Lung (tissue), 12 donors: Measurements from ENCODE around the gene SLCO3A1. TPM values are rescaled to one million over a fixed set of nuclear protein-coding genes. Genes with fewer than 3 reads are reported as not detected.
A peak's percentile ranks its signal among the peaks of the same experiment; 100 is the strongest.

Experiments
- ATAC-seq: fragments of 200-7000 bp; cut with Tn5 transposase; one replicate; pipeline ENCODE4 v1.9.1; 2020; ENCODE audit warnings: moderate number of reproducible peaks; ENCODE audit not compliant: insufficient read depth, low FRiP score
- DNase-seq, 3 donors: peaks; one replicate each; pipeline ENCODE4 v3.0.0-alpha.2; 2013 to 2017
- H3K27ac ChIP-seq, 2 donors: one replicate each; pipeline ENCODE4 v1.5.1; 2013; ENCODE audit warnings: mild to moderate bottlenecking in 2 of 2, moderate library complexity in 2 of 2, control low read depth in 1 of 2, inconsistent platforms in 1 of 2, low read depth in 1 of 2, low read length in 1 of 2
- H3K27me3 ChIP-seq, 3 donors: one replicate each; pipeline ENCODE4 v1.5.1; 2013; ENCODE audit warnings: low read length in 2 of 3; ENCODE audit not compliant: control insufficient read depth in 3 of 3, insufficient read depth in 3 of 3
- H3K36me3 ChIP-seq, 4 donors: one replicate each; pipeline ENCODE4 v1.5.1; 2013; ENCODE audit warnings: low read length in 4 of 4, mild to moderate bottlenecking in 1 of 4, moderate library complexity in 1 of 4; ENCODE audit not compliant: control insufficient read depth in 4 of 4, insufficient read depth in 4 of 4
- H3K4me1 ChIP-seq, 5 donors: one replicate each; pipeline ENCODE4 v1.5.1; 2013; ENCODE audit warnings: low read length in 5 of 5, mild to moderate bottlenecking in 2 of 5, moderate library complexity in 1 of 5; ENCODE audit not compliant: control insufficient read depth in 5 of 5, insufficient read depth in 5 of 5
- H3K4me3 ChIP-seq: one replicate; pipeline ENCODE4 v1.5.1; 2013; ENCODE audit warnings: mild to moderate bottlenecking, control low read depth, moderate library complexity
- H3K9ac ChIP-seq, 2 donors: one replicate each; pipeline ENCODE4 v1.5.1; 2013; ENCODE audit warnings: low read length in 2 of 2, control low read depth in 1 of 2; ENCODE audit not compliant: insufficient read depth in 1 of 2
- H3K9me3 ChIP-seq, 4 donors: one replicate each; pipeline ENCODE4 v1.5.1; 2013; ENCODE audit warnings: low read length in 3 of 4, mild to moderate bottlenecking in 1 of 4, moderate library complexity in 1 of 4; ENCODE audit not compliant: control insufficient read depth in 4 of 4, insufficient read depth in 3 of 4
- WGBS, 2 donors: extraction: QIAGEN DNeasy Blood & Tissue Kit; methylation state at CpG; one replicate each; pipeline ENCODE4 v1.1.7; 2013; 5-methylcytosine and 5-hydroxymethylcytosine counted together
- polyA plus RNA-seq, 2 donors: library from polyadenylated mRNA; stranded (reverse); fragments of 200-250 nt; gene quantifications; one replicate each; pipeline ENCODE4 v1.2.1, GENCODE V29; 2013
- total RNA-seq, 2 donors: library from RNA; depleted of rRNA in 1 of 2; stranded (reverse); fragments of >200 nt in 1 of 2; gene quantifications; one replicate each; pipeline ENCODE4 v1.2.1, GENCODE V29; 2014 to 2021
- TF ChIP-seq, protein P1 (sequence below): IDR thresholded peaks from 2 replicates; pipeline ENCODE4 v1.5.1; 2012; ENCODE audit warnings: mild to moderate bottlenecking; ENCODE audit errors: control extremely low read depth, extremely low read depth
- donor health status: control.
- donor health status: control.
- donor health status: Bipolar disorder and iron deficiency.
- donor health status: healthy.
- donor health status: DM: yes; HTN: yes; CAD: no.

SLCO3A1 gene
- total and polyA plus RNA-seq, 4 donors: 20.5 to 56.3 (median 33.5) TPM

DNA sequence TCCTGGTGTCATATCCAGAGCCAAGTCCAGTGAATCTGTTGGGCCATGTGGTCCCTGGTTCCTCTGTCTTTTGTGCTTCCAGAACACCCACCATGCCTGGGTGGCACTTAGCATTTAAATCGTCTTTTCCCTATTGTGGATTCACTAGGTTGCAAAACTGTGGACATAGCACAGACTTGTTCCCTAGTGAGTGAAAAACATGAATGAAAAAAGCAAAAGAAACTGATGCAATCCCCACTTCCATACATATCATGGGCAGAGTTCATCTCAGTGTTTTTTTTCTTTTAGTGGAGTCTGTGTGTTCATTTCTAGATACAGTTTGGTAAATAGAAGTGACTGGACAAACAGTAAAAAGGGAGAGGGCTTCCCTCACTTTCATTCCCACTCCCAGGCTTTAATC lies 170.5 kb downstream of the SLCO3A1 start:
- Histone ChIP-seq H3K4me3 (no peak overlapping the region), H3K36me3 (no peaks in the 10 kb centered on the region), H3K9me3 (no peaks in the 10 kb centered on the region), H3K9ac (no peak overlapping the region), H3K27me3 (no peaks in the 10 kb centered on the region), H3K4me1 (peaks cover 3 to 22% (median 18%) of the 10 kb centered on the region in 5 donors), H3K27ac (no peak overlapping the region)
- no peak for ATAC-seq
- DNase-seq: no peak
- 78 to 85% methylated on average over 1 of the region's 1 CpG for WGBS, 2 donors
- TF ChIP-seq, protein P1, sequence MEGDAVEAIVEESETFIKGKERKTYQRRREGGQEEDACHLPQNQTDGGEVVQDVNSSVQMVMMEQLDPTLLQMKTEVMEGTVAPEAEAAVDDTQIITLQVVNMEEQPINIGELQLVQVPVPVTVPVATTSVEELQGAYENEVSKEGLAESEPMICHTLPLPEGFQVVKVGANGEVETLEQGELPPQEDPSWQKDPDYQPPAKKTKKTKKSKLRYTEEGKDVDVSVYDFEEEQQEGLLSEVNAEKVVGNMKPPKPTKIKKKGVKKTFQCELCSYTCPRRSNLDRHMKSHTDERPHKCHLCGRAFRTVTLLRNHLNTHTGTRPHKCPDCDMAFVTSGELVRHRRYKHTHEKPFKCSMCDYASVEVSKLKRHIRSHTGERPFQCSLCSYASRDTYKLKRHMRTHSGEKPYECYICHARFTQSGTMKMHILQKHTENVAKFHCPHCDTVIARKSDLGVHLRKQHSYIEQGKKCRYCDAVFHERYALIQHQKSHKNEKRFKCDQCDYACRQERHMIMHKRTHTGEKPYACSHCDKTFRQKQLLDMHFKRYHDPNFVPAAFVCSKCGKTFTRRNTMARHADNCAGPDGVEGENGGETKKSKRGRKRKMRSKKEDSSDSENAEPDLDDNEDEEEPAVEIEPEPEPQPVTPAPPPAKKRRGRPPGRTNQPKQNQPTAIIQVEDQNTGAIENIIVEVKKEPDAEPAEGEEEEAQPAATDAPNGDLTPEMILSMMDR: no peak

DNA sequence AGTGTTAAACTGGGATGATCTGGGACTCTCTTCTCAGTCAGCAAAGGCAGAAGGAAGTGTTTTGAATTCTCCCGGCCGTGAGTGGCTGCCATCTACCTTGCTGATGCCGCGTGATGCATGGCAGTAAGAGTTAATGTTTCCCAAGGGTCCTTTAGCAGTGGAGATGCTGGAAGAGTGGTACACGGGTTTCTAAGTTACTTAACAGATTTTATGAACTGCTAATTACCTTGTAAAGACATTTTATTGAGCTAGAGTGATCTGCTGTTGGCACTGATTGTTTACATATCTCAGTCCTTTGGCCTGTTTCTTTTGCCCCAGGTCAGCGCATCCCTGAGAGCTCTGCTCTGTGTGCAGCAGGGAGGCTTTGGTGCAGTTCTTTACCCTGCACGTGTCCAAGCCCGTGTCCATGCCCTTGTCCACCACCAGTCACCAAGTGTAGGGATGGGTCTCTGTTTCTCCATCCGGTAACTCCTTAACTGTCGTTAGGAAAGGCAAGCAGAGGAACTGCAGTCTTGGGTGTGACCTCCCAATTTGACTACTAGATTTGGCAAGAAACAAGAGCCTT lies 172.3 kb downstream of the SLCO3A1 start:
- H3K27ac ChIP-seq: no peak overlapping the region
- no peaks in the 10 kb centered on the region for H3K9me3 ChIP-seq
- no peak overlapping the region for H3K4me3 ChIP-seq
- TF ChIP-seq, protein P1: no peak
- no peak for ATAC-seq
- no peaks in the 10 kb centered on the region for H3K36me3 ChIP-seq
- H3K27me3 ChIP-seq: no peaks in the 10 kb centered on the region
- no peak overlapping the region for H3K9ac ChIP-seq
- peaks cover 6 to 39% (median 15%) of the 10 kb centered on the region in 5 donors for H3K4me1 ChIP-seq
- DNase-seq: no peak
- WGBS, 2 donors: 83 to 87% methylated on average over 10 of the region's 10 CpGs

DNA sequence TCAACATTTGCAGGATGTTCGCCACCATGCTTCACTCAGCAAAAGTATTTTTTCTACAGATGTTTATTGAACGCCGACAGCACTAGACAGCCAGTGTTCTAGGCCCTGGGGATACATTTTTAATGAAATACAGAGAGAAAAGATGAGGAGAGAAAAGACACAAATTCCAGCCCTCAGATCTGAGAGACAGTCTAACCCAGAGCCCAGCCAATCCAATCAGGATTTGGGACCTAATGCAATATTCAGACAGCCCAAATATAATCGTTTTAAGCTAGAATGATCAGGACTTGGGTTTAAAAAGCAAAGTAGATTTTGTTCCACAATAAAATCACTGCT lies 174.8 kb downstream of the SLCO3A1 start:
- Histone ChIP-seq H3K9me3 (no peaks in the 10 kb centered on the region), H3K36me3 (no peaks in the 10 kb centered on the region), H3K4me3 (no peak overlapping the region), H3K4me1 (peaks cover 6 to 42% (median 13%) of the 10 kb centered on the region in 5 donors), H3K27me3 (no peaks in the 10 kb centered on the region), H3K27ac (peak overlapping the region in 1 of 2 donors; percentile 67), H3K9ac (no peak overlapping the region)
- TF ChIP-seq, protein P1: no peak
- WGBS, 2 donors: 68 to 76% methylated on average over 4 of the region's 4 CpGs
- ATAC-seq (no peak), DNase-seq (no peak)

DNA sequence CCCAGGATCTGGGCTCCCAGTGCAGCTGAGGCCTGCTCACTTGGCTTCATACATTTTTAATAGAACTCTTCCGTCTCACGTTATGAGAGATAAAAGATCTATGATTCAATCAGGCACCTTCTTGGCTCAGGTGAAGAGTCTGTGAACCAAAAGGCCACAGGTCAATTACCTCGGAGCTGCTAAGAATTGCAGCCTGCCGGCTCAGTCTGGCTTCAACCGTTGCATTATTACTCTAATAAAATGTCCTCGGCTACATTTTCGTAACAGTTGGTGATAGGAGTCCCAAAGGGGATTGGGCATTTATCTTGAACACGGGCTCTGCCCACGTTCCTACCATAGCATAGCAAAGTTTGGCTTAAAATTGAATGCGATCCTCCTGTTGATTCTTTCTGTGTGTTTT lies 176.3 kb downstream of the SLCO3A1 start:
- H3K27me3 ChIP-seq: no peaks in the 10 kb centered on the region
- DNase-seq (no peak), ATAC-seq (no peak)
- H3K36me3 ChIP-seq: no peaks in the 10 kb centered on the region
- TF ChIP-seq, protein P1: no peak
- H3K9ac ChIP-seq: no peak overlapping the region
- H3K27ac ChIP-seq: no peak overlapping the region
- H3K4me1 ChIP-seq: peaks cover 6 to 47% (median 17%) of the 10 kb centered on the region in 5 donors
- H3K9me3 ChIP-seq: no peaks in the 10 kb centered on the region
- no peak overlapping the region for H3K4me3 ChIP-seq
- 80 to 82% methylated on average over 10 of the region's 10 CpGs for WGBS, 2 donors
